DMS79 (cell line): Measurements from ENCODE around the gene HOXB6.

Experiments
- DNase-seq: peaks from one replicate; lab custom pipeline; 2025; lab: John Stamatoyannopoulos, UW

Gene HOXB6

DNA sequence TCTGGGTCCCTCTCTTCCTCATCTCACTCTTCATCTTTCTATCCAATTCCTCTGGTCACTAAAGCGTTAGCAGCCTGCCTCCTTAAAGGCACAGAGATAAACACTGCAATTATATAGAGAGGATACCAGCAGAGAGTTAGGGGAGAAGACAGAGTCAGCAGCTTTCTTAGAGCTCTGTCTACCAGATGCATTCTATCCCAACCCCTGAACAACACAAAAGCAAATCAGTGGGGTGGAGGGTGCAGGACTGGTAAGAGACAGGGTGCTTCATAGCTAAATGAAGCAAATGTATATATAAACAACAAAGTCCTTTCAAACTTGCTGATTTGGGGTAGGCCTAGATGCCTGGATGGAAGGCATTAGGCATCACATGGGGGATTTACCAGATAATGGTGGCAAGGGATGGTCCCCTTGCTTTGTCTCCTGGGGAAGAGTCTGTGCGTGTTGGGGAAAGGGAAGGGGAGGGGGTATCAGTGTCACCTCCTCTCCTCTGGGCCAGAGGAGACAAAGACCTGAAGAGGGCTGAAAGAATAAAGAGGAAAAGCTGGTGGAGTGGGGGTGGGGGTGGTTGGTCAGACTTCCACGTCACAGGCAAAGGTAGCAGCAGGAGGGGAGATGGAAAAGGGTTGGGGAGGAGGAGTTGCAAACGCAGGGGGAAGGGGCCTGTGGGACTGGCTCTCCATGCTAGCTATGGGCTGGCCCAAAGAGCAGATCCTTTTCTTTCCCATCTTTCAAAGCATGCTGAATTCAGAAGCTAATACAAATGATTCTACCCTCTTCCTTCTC is 38.7 kb downstream of the HOXB6 start:
- no peak for DNase-seq

DNA sequence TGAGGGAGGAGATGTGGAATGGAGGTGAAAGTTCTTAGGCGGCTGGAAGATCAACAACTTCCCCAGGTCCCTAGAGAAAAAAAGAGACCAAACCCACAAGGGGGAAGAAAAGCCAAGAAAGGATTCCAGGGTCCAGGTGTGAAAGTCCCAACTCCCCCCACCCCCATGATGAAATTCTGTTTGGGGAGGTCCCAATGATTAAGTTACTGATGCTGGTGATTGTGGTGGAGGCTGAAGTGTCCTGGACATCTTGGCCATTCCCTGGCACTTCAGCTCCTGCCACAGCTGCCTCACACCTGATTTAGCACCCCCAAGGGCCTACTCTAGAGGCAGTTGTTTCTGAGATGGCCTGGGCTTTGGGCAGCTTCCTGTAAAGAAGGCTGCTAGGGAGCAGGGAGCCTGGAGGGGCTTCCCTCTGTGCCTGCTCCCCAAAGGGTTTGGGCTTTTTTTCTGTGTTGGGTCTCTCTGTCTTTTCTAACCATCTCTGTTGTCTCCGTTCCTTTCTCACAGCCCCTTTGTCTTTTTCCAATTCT is 39.7 kb downstream of the HOXB6 start:
- DNase-seq = no peak

DNA sequence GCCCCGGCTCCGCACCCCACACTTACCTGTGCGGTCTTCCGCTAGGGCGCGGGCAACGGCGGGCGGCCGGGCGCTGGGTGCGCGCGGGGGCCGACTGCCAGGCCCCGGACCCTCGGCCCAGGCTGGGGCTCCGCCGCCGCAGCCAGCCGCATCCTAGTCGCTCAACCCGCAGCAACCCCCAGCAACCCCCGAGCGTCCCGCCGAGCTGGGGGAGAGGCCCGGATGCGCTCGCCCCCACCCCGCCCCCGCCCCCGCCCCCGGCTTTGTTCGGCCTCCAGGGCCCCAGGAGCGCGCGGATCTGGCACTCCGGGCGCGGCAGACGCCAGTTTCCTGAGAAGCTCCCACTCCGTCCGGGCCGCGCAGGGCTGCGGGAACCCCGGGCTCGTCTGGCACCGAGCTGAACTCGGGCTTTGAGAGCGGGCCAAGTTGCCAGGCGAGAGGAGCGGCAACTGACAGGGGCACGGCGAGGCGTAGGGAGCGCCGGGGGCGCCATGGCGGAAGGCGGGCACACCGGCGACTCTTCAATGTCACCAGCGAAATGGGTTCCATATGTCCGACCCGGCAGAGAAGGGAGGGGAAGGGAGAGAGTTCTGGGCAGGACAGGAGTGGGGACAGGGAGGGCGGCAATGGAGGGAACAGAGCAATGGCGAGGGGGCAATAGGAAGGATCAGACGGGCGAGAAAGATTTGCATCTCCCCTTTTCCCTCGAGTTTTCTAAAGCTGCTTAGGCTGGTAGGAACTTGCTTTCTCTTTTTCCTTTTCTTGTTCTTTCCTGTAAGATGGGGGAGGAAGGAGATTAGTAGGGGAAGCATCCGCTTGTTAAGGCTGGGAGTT is 40.4 kb downstream of the HOXB6 start:
- DNase-seq = no peak

DNA sequence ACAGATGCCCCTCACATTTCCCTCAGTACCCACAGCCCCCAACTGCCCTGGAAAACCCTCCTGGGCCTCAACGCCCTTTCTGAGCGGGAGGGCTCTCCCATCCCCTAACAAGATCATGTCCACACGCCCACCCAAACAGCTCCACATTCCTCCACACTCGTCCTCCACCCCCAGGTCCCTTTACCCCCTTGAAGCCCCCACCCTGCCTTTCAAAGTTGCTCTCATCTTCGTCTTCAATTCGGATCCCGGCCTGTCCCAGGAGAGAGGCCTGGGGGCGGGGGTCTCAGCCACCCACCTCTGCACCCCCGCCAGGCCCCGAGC is 41.0 kb downstream of the HOXB6 start:
- DNase-seq = no peak

DNA sequence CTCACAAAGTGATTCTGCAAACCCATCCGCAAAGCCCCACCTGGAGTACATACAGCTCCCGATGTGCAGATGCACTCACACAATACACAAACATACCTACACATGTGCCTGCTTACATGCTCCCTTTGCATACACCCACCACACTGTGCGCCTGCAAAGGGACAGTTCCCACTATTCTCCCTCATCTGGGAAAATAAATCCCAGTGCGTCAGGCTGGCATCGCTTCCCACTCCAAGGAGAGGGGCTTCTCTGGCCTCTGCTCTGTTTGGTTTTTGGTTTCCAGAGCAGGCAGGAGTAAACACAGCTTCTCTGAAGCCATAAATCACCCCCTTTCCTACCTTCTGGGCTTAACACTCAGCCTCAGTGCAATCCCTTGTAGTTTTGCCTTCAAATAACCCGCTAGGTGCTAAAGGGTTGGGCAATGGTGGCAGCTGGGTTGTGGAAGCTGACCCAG is 41.4 kb downstream of the HOXB6 start:
- DNase-seq = no peak

DNA sequence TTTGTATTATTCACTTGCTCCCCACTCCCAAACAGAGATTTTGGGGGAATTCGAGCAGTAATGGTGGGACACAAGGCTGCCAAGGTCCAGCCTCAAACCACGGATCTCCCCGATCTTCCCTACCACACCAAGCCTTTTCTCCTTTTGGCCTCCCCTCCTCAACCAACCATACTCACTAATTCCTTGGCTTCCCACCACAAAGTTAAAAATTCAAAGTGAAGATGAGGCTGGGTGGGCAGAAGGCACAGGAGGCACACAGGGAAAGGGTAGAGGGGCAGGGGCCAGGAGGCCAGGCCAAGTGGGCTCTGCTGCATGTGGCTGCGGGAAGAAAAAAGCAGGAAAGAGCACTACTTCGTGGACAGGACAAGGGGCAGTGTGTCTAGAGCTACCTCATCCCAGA is 41.9 kb downstream of the HOXB6 start:
- no peak for DNase-seq

DNA sequence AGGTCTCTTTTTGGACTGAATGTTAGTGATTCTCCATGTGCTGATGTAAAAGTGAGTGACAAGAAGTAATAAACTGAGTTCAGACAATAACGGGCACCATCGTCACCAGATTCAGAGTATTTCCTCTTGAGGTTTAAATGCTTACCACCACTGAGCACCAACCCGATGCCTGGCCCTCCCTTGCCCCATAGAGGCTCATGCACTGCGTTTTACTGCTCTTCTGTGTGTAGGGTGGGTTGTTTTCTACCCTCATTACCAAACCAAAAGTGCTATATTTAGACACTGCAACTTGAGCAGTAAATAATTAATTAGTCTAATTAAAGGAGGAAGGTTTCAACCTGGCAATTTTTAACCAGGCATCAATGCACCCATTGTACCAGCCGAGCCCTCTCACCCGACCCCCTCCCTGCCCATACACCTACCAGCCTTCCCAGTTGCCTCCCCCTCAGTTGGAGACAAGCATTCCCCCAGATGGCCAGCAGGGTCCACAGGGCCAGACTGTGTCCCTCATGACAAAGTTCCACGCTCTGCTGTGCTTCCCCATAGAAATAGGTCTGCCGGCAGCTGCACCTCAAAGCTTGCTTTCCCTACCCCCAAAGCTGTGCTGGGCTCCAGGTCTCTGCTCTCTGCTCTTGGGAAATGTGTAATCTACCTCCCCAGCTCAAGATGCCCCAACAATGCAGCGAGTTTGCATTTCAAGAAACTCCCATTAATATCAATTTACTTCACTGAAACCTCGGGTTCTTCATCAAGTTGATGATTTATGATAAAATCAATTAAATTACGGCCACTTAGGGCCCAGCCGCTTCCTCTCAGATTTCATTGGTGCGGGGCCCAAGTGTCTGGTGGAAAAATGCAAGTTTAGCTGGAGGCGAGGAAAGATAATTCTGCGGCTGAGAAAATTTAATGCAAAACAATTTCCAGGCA is 42.6 kb downstream of the HOXB6 start:
- DNase-seq = no peak

DNA sequence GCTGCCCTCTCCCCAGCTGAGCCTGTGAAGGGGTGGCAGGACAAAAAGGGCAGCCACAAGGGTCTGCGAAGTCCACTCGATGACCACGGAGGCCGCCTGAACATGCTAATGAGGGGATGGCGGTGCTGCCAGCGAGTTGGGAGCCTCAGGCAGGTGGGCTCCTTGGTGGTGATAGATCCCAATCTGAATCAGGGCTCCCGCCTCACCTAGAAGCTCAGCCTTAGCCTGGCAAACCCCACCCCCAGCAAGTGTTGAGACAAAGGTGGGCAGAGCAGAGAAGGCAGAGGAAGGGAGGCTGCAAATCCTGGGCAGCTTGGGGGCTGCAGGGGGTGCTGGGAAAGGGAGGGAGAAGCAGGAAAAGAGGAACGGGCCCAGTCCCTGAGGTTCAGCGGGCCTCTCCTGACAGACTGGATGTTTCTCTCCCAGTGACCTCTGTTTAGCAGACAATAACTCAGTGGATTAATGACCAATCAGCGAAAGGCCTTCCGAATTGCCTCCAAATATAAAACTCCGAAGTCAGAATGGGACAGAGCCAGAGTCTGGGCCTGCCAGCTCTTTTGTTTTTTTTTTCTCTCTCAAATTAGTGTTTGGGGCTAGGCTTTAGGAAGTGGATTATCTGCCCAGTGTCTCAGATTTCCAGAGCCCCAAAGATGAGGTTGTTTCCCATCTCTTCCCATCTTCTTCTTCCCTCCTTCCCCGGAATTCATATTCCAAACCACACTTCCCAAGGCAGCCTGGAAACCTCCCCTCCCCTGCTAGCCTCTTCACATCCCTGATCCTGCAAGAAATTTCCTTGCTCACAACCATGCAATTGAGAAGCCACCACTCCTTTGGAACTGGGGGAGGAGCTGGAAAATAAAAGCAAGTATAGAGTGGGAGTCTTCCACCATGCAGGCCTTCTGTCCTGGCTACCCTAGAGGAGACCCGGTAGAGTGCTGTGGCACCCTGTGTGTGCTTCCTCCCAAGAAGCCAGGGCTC is 44.7 kb downstream of the HOXB6 start:
- no peak for DNase-seq

DNA sequence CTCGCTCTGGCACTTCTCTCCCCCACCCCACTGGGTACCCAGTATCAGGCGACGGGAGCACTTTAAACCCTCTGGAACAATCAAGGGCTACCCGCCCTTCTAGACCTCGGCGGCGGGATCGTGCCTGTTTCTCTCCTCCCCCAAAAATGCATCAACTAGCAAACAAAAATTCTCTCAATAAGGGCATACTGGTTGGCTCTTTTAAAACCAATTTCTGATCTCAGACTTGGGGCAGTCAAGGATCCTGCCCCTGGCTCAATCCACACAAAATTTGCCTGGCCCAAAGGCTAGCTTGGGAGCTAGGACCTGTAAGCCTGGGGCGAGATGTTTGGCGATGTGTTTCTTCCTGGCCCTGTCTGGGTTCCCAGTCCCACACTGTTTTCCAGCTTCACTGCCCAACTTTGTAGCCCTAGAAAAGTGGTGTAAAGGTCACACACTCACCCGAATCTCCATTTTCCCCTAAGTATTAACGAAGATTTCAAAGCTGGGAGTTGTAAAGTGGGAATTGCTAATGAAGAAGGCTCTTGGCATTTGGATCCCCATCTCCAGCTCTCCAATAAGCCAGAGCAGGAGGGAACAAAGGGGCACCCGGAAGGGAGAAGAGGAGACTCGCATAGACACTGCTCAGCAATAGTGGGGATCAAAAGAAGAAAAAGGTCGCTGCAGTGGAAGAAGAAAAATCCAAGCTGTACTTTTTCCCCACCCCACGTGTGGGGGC is 45.5 kb downstream of the HOXB6 start:
- no peak for DNase-seq

DNA sequence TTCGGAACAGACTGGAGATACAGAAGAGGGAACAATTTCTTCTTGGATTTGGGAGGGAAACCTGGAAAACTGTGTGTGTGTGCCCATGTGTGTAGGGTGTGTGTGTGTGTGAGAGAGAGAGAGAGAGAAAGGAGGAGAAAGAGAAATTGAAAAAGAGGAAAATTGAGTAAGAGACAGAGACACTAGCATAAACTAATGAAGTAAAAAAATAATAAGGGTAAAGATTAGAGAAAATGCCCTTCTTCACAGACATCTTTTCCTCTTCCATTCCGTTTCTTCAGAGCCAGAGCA is 46.0 kb downstream of the HOXB6 start:
- DNase-seq = no peak

DNA sequence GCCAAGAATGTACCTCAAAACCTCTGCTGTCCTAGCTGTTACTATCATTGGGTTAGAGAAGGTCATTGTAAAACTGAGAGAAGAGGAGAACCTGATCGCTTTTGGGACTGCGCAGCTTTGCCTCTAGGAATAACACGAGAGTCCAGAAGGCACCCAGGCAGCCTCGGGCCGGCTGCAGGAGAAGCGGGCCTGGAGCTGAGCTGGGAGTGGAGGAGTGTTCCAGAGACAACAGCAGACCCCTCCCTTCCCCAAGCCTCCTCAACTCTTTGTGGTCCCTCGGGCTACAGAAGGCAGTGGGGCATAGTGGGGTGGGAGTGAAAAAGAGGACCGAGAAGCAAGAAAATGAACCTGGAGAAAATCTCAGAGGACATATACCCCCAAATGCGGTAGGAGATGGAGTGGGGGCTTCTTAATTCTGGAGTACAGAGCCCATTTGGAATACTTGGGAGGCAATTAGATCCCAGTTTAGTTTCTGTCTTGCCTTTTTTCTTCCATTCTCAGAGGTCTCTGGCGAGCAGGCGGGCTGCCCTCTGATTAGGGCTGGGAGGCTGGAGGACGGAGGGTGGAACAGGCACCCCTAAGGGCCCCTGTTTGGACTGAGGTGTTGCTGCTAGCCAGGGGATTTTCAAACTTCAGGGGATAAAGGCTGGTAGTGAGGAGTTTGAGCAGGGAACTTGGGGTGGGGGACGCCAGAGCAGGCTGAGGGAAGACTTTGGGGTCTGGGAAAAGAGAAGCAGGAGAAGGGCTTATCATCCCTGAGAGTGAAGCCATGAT is 46.5 kb downstream of the HOXB6 start:
- DNase-seq = no peak

DNA sequence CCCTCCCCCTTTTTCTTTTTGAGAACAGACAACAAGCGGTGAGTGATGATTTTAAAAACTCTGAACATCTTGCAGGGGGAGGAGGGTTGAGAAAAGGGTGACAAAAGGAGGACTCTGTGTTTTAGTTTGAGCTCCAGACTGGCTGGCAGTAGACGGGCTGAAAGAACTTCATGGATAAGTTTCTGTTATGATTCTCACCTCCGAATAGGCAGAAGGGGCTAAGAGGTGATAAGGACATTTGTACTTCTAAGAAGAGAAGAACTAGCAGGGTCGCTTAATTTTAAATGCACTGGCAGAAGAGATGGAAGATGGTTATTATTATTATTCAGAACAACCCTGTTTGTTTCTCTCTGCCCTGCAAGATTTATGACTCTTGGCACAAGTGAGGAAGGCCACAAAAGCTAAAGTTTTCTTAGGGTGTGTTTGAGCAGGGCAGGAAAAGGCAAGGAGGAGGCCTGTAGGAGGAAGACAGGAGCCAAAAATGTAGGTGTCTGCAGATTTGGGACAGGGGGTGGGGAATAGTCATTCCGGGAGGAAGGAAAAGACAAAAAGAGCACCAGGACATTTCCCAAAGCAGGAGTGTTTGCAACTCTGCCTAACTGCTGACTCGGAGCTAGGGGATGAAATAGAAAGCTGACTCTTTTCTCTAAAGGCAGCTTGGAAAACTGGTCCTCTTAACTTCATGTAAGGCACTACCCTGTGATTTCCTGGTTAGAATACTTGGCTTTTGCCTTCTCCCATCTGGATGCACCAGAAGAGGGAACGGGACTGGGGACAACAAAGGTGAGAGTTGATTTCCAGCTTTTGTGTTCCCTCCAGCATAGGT is 48.0 kb downstream of the HOXB6 start:
- DNase-seq = no peak

DNA sequence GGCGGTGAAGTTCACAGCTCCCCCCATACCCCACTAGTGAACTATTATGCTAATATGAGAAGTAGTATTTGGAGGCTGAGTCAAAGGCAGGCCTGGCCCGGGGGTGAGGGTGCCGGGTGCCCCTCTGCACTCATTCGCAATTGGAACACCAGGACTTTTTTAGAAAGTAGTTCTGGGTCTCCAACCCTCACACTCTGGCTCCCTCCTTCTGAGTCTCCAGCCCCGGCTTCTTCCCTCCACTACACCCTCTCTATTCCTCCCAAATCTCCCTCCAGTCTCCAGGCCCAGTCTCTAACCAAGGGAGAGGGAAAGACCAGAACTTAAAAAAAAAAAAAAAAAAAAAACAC is 48.6 kb downstream of the HOXB6 start:
- DNase-seq = no peak

DNA sequence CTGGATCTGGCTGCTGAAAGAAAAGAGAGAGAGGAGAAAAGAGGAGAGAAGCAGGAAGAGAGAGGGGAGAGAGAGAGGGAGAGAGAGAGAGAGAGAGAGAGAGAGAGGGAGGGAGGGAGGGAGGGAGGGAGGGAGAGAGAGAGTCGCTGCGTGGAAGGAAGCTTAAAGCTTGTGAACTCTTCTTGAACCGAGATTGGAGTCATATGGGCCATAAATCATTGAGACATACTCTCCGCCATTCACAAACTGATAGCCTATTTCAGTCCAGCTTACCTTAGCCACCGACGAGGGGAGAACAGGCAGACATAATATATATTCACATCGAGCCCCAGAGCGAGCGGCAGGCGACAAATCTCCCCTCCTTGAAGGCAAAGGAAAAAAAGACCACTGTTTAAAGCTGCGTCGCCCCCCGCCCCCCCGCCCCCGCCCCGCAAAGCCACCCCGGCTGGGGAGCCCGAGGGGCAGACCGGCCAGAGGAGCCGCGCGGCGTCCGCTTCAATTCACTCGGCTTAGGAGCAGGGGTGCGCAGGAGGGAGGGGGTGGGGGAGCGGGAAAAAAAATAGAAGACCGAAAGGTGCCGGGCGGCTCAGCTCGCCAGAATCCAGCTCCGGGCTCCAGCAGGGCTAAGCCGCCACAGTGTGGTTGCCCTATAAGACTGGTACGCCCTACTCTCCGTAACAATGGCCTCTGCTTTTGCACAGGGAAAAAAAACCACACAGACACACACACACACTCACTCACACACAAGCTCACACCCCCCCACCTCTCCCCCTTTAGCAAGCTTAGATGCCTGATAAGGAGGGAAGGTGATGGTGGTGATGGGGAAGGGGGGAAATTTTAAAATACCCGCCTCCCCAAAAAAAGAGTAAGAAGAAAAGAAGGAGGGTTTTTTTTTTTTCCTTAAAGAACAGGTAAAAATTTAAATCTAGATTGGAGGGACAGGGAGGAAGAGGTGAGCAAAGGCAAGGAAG is 49.2 kb downstream of the HOXB6 start:
- peak; percentile 50 for DNase-seq

DNA sequence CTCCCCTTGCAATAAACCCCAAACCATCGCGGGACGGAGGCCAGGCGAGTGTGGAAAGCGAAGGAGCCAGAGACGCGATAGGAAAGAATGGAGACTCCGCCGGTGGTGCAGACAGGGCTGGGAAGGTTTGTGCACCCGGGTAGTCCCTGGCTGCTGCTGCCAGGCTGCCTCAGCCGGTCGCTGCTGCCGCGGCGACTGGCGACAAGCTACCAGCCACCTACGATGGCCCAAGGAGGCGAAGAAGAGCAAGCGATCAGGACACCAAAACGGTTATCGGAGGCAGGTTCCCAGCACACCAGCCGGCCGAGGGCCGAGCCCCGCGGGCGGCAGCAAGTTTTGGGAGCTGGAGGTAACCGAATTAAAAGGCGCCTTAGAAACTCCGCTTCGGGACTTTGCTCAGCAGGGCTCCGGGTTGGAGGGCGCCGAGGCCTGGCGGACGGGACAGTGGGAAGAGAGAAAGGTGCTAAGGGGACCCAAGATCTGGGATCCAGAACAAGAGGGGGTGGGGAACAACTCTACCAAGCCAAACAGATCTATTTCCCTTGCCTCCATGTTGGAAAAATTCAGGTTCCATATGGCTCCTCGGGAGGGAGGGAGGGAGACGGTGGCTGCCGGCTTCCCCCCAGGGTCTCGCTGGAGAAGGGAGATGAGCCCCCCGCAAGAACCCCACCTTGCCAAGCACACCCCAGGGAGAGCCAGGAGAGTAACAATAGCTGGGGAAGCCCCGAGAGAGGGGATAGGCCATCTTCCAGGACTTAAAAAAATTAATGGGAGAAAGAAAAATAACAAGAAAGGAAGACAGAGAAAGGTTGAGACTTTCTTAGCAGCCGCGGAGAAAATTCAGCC is 50.2 kb downstream of the HOXB6 start:
- no peak for DNase-seq

DNA sequence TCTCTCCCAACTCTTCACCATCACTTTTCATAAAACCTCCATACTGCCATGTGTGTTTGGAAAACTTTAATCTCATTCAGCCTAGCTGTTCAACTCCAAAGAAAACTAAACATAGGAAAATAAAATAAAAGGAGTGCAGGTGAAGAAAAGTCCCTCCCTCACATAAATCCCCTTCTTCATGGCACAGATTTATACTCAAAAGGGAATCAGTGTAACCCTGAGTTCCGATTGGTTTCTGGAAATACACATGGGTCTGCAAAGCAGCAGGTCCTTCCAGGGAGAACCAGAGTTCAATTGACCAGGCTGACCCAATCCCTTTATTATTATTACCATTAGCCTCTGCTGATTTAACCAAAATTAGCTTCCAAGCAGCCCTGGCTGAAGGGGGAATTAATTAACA is 51.0 kb downstream of the HOXB6 start:
- no peak for DNase-seq

DNA sequence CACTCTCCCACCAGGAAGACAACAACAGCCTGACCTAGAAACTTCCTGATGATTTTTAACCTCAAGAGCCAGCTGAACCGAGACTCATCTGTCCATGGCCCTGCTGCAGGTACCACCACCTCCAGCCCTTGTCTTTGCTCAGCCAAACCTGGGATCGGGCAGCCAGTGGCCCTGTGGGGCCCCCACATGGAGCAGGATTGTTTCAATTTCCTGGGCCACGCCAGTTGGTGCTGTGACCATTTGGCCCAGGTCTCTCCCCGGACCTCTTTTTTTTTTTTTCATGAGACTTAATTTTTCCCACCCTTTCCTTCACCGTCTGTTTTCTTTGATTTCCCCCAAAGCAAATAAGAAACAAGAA is 51.6 kb downstream of the HOXB6 start:
- no peak for DNase-seq
